HFF-Myc (cell line): ENCODE data around the gene DNM1L.

Experiments
- DNase-seq: peaks from one replicate; pipeline ENCODE4 v3.0.0-alpha.2; 2011; ENCODE audit warnings: low read depth; ENCODE audit errors: extremely low read depth
- H3K4me3 ChIP-seq: replicated peaks from 2 replicates; pipeline ENCODE4 v1.5.1; 2011; ENCODE audit warnings: low read depth, mild to moderate bottlenecking, control low read depth, low read length
- CTCF ChIP-seq: IDR thresholded peaks from 2 replicates; pipeline ENCODE4 v1.5.1; 2012; ENCODE audit warnings: mild to moderate bottlenecking, low read depth, low read length, control low read depth; ENCODE audit errors: missing control alignments

The DNM1L gene

GRCh38 chr12:32726286-32726685 lies 47.2 kb downstream of the DNM1L start:
- TF ChIP-seq CTCF: no peak
- H3K4me3 ChIP-seq: no peak overlapping the region
- no peak for DNase-seq

GRCh38 chr12:32727237-32727636 lies 48.1 kb downstream of the DNM1L start:
- no peak for TF ChIP-seq CTCF
- no peak overlapping the region for H3K4me3 ChIP-seq
- peak; percentile 1 for DNase-seq

- TF ChIP-seq CTCF: no peak
- H3K4me3 ChIP-seq: no peak overlapping the region
- no peak for DNase-seq
These were observed 55.9 kb downstream of the DNM1L start for GRCh38 chr12:32734952-32735351.

- DNase-seq: no peak
- TF ChIP-seq CTCF: no peak
- H3K4me3 ChIP-seq: no peak overlapping the region
These were observed 57.3 kb downstream of the DNM1L start for GRCh38 chr12:32736445-32736844.

GRCh38 chr12:32737715-32738114 lies 58.6 kb downstream of the DNM1L start:
- TF ChIP-seq CTCF: no peak
- DNase-seq: no peak
- H3K4me3 ChIP-seq: no peak overlapping the region

GRCh38 chr12:32739279-32739678 lies 60.2 kb downstream of the DNM1L start:
- DNase-seq: no peak
- TF ChIP-seq CTCF: no peak
- no peak overlapping the region for H3K4me3 ChIP-seq

GRCh38 chr12:32742133-32742532 lies 63.0 kb downstream of the DNM1L start:
- no peak for TF ChIP-seq CTCF
- H3K4me3 ChIP-seq: no peak overlapping the region
- no peak for DNase-seq
